Posterior cingulate gyrus (tissue), 11 donors: ENCODE results near the gene BPIFB6.
A peak's percentile ranks its signal among the peaks of the same experiment; 100 is the strongest.

Source experiments
- DNase-seq, 10 donors: peaks; one replicate each; pipeline versions ENCODE4 v3.0.0 to v3.0.0-alpha.2; 2020 to 2021; ENCODE audit warnings: mixed read lengths in 3 of 10
- intact Hi-C: fragments of 100-400 bp; cut with DNase I; formaldehyde crosslinking; loops from one replicate; pipeline ENCODE4 v1.15.1; 2023

The BPIFB6 gene

DNA sequence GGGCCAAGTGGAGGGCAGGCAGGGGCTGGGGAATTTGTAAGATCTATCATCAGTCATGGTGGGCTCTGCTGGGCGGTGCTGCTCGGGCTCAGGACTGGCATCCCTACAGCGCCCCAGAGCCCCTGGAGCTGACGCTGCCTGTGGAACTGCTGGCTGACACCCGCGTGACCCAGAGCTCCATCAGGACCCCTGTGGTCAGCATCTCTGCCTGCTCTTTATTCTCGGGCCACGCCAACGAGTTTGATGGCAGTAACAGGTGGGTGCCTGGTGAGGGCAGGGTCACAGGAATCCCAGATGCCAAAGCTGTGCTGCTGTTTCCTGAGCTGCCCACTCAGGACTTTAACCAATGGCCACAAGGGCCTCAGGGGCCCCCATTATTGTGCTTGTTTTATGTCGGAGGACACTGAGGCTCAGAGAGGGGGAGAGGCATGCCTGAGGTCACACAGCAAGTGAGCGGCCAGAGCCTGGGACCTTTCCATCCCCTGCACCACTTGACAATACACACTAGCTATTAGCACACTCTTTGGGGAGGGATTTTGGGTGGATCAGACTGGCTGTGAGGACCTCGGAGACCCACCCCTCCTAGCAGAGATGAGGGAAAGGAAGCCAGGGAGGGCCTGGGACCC, 17.6 kb upstream of the BPIFB6 start:
- DNase-seq: no peak
- intact Hi-C loops: loop anchor here (10.0 kb wide), 1 partner anchor 201 kb away; the partner anchor contains the start of gene BPIFA3

DNA sequence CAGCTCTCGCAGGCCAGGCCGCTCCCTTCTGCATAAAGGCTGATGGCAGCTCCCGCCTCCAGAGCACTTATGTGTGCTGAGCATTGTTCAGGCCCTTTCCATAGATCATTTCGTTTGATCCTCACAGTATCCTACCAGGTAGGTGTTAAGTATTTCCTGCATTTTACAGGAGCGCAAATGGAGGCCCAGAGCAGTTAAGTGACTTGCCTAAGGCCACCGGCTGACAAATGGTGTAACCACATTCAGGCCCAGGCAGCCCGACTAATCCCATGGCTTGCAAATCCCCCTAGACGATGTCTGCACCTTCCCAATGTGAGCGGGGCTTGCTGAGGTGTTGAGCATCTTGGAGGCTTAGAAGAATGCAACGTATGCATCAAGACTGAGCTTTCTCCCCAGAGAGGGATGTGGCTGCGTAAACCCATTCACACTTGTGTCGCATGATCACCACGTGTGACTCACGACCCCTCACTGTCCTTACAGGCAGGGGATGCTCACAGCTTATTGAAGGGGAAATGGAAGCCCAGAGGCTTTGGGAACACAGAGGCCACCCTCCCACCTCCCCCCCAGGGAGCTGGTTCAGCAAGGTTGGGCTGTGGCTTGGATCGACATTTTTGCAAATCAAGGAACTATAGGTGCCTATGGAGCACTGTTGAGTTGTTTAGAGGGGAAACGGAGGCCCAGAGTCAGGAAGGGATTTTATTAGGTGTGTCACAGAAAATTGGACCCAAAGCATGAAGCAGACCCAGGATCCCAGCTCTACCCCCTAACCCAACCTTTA, 16.9 kb upstream of the BPIFB6 start:
- intact Hi-C loops: loop anchor here (10.0 kb wide), 1 partner anchor 200 kb away; the partner anchor contains the start of gene BPIFA3
- peak in 1 of 10 donors; percentile 67 for DNase-seq

DNA sequence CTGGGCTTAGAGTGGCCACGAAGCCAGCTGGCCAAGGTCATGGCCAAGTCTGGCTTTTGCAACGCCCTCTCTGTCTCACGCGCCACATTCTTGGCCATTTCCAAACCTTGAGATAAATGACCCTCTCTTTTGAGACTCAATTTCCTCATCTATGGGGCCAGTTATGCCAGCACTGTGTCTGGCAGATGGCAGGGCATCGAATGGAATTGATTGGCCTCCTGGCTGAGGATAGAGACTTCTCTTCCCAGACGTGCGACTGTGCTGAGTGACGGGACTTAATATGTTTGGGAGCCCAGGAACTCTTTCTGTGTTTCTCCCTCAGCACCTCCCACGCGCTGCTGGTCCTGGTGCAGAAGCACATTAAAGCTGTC, 16.3 kb upstream of the BPIFB6 start:
- peak in 2 of 10 donors; percentile 17 to 69 for DNase-seq
- intact Hi-C loops: loop anchor here (10.0 kb wide), 1 partner anchor 200 kb away; the partner anchor contains the start of gene BPIFA3

DNA sequence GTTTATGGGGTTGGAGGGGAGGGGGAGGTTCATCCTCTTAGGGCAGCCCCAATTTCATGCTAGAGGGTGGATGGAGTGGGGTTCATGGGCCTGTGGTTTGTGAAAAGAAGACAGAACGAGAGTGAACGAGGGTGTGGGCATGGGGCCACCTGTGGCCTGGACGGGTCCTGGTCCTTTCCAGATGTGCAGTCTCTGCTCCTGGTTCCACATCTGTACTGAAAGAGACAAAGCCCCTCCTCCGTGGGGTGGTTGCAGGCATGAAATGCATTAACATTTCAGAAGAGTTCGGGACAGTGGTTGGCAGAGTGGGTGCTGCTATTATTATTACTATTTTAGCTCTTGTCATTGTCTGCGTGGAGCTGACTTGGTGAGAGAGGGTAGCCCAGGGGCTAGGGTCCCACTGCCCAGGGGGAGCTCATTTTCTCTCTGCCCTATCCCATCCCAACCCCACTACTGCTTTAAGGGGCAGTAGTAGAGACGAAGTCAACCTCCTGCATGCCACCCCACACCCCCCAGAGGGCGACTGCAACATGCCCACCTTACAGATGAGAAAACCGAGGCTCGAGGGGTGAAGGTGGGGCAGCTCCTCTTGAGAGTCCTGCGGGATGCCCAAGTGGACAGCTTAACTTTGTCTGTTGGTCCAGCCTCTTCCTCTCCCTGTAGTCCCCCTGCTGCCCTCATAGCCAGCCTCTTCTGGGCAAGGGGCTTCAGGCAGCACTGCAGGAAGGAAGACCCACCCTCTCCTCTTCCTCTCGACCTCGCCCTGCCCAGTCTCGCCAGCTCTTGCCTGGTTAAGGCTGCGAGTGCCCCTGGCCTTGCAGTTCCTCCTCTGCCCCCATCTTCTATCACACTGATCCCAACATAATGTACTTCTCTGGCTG, 15.5 kb upstream of the BPIFB6 start:
- peak in 1 of 10 donors; percentile 53 for DNase-seq
- intact Hi-C loops: loop anchor here (10.0 kb wide), 1 partner anchor 199 kb away; the partner anchor contains the start of gene BPIFA3

- peak in 1 of 10 donors; percentile 61 for DNase-seq
- intact Hi-C loops: loop anchor here (10.0 kb wide), 1 partner anchor 198 kb away; the partner anchor contains the start of gene BPIFA3
Observed at GRCh38 chr20:33016581-33017109, 14.8 kb upstream of the BPIFB6 start.

DNA sequence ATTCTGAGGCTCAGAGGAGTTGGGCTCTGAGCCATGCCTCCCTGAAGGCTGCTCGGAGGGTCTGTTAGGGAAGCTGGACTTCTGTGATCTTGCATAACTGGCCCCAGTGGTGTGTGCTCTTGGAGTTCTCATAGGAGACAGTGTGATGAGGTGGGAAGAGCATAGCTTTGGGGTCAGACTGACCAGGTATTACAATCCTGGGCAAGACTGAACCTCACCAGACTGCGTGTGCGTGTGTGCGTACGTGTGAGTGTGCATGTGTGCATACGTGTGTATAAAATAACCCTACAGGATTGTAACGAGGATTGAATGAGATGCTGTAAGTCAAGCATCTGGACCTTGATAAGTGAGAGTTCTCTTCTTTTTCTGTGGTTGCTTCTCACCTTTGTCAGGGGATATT, 13.9 kb upstream of the BPIFB6 start:
- no peak for DNase-seq
- intact Hi-C loops: loop anchor here (10.0 kb wide), 1 partner anchor 197 kb away; the partner anchor contains the start of gene BPIFA3

DNA sequence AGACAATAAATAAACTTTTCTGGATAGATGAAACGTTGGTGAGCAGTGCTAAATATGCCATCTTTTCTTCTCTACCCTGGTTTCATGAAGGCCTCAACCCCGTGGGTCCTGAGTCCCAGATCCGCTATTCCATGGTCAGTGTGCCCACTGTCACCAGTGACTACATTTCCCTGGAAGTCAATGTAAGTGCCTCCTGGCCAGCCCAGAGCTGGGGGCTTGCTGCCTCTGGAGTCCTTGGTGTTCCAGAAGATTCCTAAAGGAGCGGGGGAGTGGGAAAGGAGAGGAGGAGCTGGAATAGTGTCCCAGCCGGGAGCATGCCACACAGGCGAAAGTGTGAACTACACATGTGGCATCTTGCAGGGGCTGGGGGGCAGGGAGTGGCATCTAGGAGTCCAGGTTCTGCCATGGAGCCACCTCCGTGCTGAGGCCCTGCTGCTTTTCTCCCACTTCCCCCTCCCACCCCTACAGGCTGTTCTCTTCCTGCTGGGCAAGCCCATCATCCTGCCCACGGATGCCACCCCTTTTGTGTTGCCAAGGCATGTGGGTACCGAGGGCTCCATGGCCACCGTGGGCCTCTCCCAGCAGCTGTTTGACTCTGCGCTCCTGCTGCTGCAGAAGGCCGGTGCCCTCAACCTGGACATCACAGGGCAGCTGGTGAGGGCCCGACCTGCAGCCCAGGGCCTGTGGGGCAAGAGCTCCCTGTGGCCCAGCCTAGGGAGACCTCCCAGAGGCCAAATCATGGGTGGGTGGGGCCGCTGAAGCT, 13.1 kb upstream of the BPIFB6 start:
- intact Hi-C loops: loop anchor here (10.0 kb wide), 1 partner anchor 196 kb away; the partner anchor contains the start of gene BPIFA3
- DNase-seq: peak in 1 of 10 donors; percentile 72

GRCh38 chr20:33019465-33020277, 11.8 kb upstream of the BPIFB6 start:
- DNase-seq: peak in 1 of 10 donors; percentile 55
- intact Hi-C loops: loop anchor here (10.0 kb wide), 1 partner anchor 195 kb away; the partner anchor contains the start of gene BPIFA3

GRCh38 chr20:33020278-33021161, 10.9 kb upstream of the BPIFB6 start:
- peak in 1 of 10 donors; percentile 49 for DNase-seq
- intact Hi-C loops: no loop called here

DNA sequence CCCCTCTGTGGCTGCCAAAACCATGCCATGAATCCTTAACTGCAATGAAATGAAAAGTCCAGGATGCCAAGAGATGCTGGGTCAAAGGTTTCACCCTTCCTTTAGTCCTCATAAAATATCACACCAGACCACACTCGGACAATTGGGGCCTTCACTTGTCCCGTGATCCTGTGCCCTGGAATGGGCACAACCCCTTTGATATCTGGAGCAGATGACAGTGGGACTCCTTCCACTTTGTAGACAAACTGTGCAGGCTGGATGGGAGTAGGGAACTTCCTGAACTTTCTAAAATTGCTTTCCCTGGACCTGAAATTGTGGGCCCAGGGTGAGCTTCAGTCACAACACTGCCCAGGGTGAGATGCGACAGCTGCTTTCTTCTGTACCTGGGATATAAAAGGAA, 9.6 kb upstream of the BPIFB6 start:
- DNase-seq: no peak
- intact Hi-C loops: no loop called here

DNA sequence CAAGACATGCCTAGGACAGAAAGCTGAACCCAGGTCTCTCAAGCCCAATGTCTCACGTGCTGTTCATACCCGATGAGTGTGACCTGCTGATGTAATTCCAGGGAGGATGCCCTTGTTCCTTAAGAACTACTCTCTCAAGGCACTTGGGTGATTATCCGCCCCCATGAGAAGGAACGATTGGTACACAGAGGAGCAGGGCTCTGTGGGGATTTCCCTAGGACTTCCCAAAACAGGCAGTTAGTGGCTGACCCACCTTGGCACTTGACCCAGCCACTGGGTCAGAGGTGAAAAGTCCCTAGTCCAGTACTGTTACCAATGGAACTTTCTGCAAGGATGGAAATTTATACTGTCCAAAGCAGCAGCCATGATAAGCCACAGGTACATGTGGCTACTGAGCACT, 9.2 kb upstream of the BPIFB6 start:
- peak in 1 of 10 donors; percentile 13 for DNase-seq
- intact Hi-C loops: no loop called here

DNA sequence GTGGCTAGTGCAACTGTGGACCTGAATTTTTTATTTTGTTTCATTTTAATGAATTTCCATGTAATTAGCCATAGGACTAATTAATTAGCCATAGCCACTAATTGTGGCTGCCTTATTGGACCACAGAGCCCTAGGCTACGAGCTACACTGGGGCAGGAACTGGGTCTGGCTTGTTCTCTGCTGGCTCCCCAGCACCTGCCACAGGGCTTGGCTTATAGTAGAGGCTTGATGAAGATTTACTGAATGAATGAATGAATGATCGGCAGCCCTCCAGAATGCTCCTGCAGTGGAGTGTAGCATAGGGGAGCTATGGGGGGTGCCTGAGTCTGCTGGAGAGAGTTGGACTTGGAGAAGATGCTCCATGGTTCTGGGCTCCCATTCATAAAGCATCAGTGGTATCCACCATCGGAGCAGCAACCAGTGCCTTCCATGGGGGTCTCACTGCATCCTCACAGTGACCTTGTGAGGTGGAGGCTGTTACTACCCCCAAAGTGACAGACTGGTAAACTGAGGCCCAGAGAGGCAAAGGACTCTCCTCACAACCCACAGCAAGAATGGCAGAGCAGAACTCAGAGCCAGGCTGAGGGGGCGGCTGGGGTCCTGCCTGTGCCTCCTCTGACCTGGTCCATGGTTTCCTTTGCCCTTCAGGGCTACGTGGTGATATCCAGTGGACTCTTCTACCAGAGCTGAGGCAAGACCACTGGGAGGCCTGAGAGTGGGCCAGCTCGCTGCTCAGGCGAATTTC, 8.6 kb upstream of the BPIFB6 start:
- intact Hi-C loops: no loop called here
- DNase-seq: peak in 1 of 10 donors; percentile 21

DNA sequence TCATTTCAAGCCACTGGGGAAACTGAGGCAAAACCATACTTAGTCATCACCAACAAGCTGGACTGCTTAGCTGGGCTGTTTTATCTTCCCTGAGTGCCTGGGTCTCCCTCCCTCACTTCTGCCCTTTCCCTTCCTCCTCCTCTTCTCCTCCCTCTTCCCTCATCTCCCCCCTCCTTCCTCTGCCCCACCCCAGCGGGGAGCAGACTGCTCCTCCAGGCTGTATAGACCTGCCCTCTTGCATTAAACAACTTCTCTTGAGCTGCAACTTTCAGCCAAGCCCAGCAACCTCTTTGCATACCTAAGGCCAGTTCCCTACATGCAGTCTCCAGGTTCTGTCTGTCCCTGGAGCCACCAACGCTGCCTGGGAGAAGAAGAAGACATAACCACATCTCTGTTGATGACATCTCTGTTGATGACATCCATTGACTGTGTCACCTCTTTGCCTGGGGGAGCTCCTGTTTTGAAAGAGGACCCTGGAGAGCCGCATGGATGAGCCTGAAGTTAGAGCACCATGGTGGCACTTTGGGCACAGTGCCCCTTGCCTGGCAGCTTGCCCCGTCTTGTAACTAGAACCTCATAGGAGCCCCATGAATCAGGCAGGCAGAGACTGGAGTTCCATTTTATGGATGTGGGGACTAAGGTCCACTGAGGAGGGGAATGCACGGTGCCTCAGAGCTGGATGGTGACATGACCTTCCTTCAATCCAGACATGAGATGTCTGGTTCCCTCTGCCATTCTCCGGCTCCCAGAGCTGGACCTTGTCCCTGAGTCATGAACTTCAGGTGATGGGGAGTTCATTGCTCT, 7.8 kb upstream of the BPIFB6 start:
- intact Hi-C loops: no loop called here
- DNase-seq: peak in 1 of 10 donors; percentile 40

- no peak for DNase-seq
- intact Hi-C loops: no loop called here
Observed at GRCh38 chr20:33024243-33024560, 7.2 kb upstream of the BPIFB6 start.

GRCh38 chr20:33024609-33025317, 6.7 kb upstream of the BPIFB6 start:
- intact Hi-C loops: no loop called here
- peak in 1 of 10 donors; percentile 25 for DNase-seq
